ENCODE results near the gene SDHA. TPM values are rescaled to one million over a fixed set of nuclear protein-coding genes. Genes with fewer than 3 reads are reported as not detected.
"Not testable (repeated sequence)": the region's sequence is repeated elsewhere in the genome, so short reads cannot be mapped to it uniquely, and the experiment has no call there.

Gene SDHA
- total RNA-seq (2014; rRNA removed) (163 and 181 TPM in 2 replicates), Bru-seq, nascent RNA (percentile 93 among the genes with signal in this experiment), BruChase-seq, experiment 1, labeled RNA remaining after a 6-hour chase (percentile 90 among the genes with signal in this experiment), BruChase-seq, experiment 2, labeled RNA remaining after a 2-hour chase (percentile 93 among the genes with signal in this experiment)
- long read RNA-seq, transcript SDHA-201 (15 exons, 2,390 nt): major isoform, 534 of 697 reads
- long read RNA-seq, transcript SDHA-204 (13 exons, 2,067 nt): minor isoform, 9 of 697 reads
- long read RNA-seq, transcript SDHA-214 (6 exons, 3,001 nt): minor isoform, 5 of 697 reads
- long read RNA-seq, partial matches to known transcripts: 99 of 697 reads
- long read RNA-seq, other reads (novel, unspliced or antisense): 46 of 697 reads

GRCh38 chr5:217494-218456 is at the start of gene SDHA, which contains the start of gene CCDC127:
Gene SDHA (plus strand): TSS chr5:218320. CDS start chr5:218356, 36 bp downstream.
Gene CCDC127 (minus strand): TSS chr5:218153. CDS start chr5:216849, 1,304 bp downstream.
- ATAC-seq: peak; percentile 68
- Histone ChIP-seq H3K4me3 (ENCODE audit: low read length) (peak within 1 kb of the TSS; percentile 93), H3K27ac (ENCODE audit: low read length) (peak within 1 kb of the TSS; percentile 66), H2AFZ (ENCODE audit: low read length) (peak within 1 kb of the TSS; percentile 78), H4K20me1 (ENCODE audit: low read length) (peaks cover 38% of the 10 kb centered on the region), H3K79me2 (ENCODE audit: low read length) (peaks cover 76% of the 10 kb centered on the region), H3K4me1 (ENCODE audit: insufficient read depth, low read length) (peaks cover 38% of the 10 kb centered on the region), H3K9ac (ENCODE audit: low read length) (peak within 1 kb of the TSS; percentile 99), H3K4me2 (ENCODE audit: low read length) (peak within 1 kb of the TSS; percentile 95)
- peak; percentile 95 for DNase-seq
- H3K27me3 ChIP-seq (ENCODE audit: low read length); H3K9me2 ChIP-seq (replicated peaks; ENCODE audit: low read length); intact Hi-C loops (cut with micrococcal nuclease); H3F3A ChIP-seq (ENCODE audit: low read length, unreplicated experiment); H3K9me3 ChIP-seq (ENCODE audit: low read length); H3K36me3 ChIP-seq (ENCODE audit: low read depth, low read length): not testable (repeated sequence)
- POLR2A ChIA-PET (ENCODE audit: unreplicated experiment): interaction anchor here (0.6 to 1.0 kb wide), 2 partner anchors 53 to 164 kb away, joined by 3 to 11 read pairs; partner anchors contain the start of gene PDCD6
- CTCF ChIA-PET: interaction anchor here (0.7 to 1.9 kb wide), 2 partner anchors 29 to 53 kb away, joined by 3 to 12 read pairs; no protein-coding TSS in a partner anchor
- BruUV-seq (replicated peaks): TSS peak; percentile 54
- peak; percentile 58 for TF ChIP-seq CTCF (conservative IDR thresholded peaks at IDR 0.05; ENCODE audit: low read depth, low read length)

GRCh38 chr5:169071-169727 is 48.9 kb upstream of the SDHA start:
- POLR2A ChIA-PET (ENCODE audit: unreplicated experiment): interaction anchor here (1.0 kb wide), 1 partner anchor 21 kb away, joined by 4 read pairs; no protein-coding TSS in a partner anchor
- Histone ChIP-seq H3K9me2 (replicated peaks; ENCODE audit: low read length) (no peaks in the 10 kb centered on the region), H3K9ac (ENCODE audit: low read length) (peak overlapping the region; percentile 89)

More at GRCh38 chr5:169071-169727, 48.9 kb upstream of the SDHA start:
- ATAC-seq: no peak; the same call in 1 of the 2 replicates
- Histone ChIP-seq H3K9me3 (ENCODE audit: low read length) (no peaks in the 10 kb centered on the region), H3K27ac (ENCODE audit: low read length) (peak overlapping the region; percentile 95), H3K4me1 (ENCODE audit: insufficient read depth, low read length) (peaks cover 24% of the 10 kb centered on the region), H3K27me3 (ENCODE audit: low read length) (no peaks in the 10 kb centered on the region), H3K79me2 (ENCODE audit: low read length) (no peaks in the 10 kb centered on the region), H3F3A (ENCODE audit: low read length, unreplicated experiment) (no peaks in the 10 kb centered on the region), H4K20me1 (ENCODE audit: low read length) (no peaks in the 10 kb centered on the region), H3K36me3 (ENCODE audit: low read depth, low read length) (no peaks in the 10 kb centered on the region), H2AFZ (ENCODE audit: low read length) (no peak overlapping the region), H3K4me3 (ENCODE audit: low read length) (no peak overlapping the region), H3K4me2 (ENCODE audit: low read length) (peak overlapping the region; percentile 64)
- no peak for TF ChIP-seq EZH2 (IDR thresholded peaks at IDR 0.05; ENCODE audit: low read length, unreplicated experiment)
- no peak for TF ChIP-seq CTCF (conservative IDR thresholded peaks at IDR 0.05; ENCODE audit: low read depth, low read length)
- no peak for TF ChIP-seq EZH2phosphoT487 (IDR thresholded peaks at IDR 0.05; ENCODE audit: borderline replicate concordance, low read length)
- DNase-seq: peak; percentile 9
- intact Hi-C loops (cut with micrococcal nuclease): no loop called here
- BruUV-seq (replicated peaks): no TSS peak
- CTCF ChIA-PET: no interaction called here
